HG03135 (cell line): ENCODE data around the gene CRISPLD2.

Experiments used
- ATAC-seq: cut with Tn5 transposase; IDR thresholded peaks from one replicate; pipeline ENCODE4 v1.9.1; 2021; ENCODE audit warnings: mild to moderate bottlenecking, moderate library complexity; ENCODE audit not compliant: unreplicated experiment

The CRISPLD2 gene

GRCh38 chr16:84795329-84796053 is 24.3 kb upstream of the CRISPLD2 start:
- ATAC-seq: no peak

- no peak for ATAC-seq
These were observed 19.4 kb upstream of the CRISPLD2 start for GRCh38 chr16:84800158-84800978.

GRCh38 chr16:84803146-84803545 is 16.6 kb upstream of the CRISPLD2 start:
- ATAC-seq: no peak

- no peak for ATAC-seq
These were observed 15.5 kb upstream of the CRISPLD2 start for GRCh38 chr16:84804326-84804725.

GRCh38 chr16:84806256-84806889 is 13.4 kb upstream of the CRISPLD2 start:
- no peak for ATAC-seq

GRCh38 chr16:84806890-84807258 is 12.9 kb upstream of the CRISPLD2 start:
- no peak for ATAC-seq

GRCh38 chr16:84807776-84808175 is 12.0 kb upstream of the CRISPLD2 start:
- ATAC-seq: no peak

GRCh38 chr16:84808826-84809225 is 11.0 kb upstream of the CRISPLD2 start:
- no peak for ATAC-seq

- ATAC-seq: no peak
These were observed 9.1 kb upstream of the CRISPLD2 start for GRCh38 chr16:84810518-84811273.

GRCh38 chr16:84811529-84811928 is 8.3 kb upstream of the CRISPLD2 start:
- ATAC-seq: no peak

- ATAC-seq: no peak
These were observed 6.4 kb upstream of the CRISPLD2 start for GRCh38 chr16:84813141-84813934.

GRCh38 chr16:84815462-84815861 is 4.3 kb upstream of the CRISPLD2 start:
- no peak for ATAC-seq

- no peak for ATAC-seq
These were observed 3.8 kb upstream of the CRISPLD2 start for GRCh38 chr16:84816023-84816422.

- no peak for ATAC-seq
These were observed 3.3 kb upstream of the CRISPLD2 start for GRCh38 chr16:84816485-84816884.

- no peak for ATAC-seq
These were observed 2.6 kb upstream of the CRISPLD2 start for GRCh38 chr16:84817206-84817605.

GRCh38 chr16:84817613-84818012 is 2.2 kb upstream of the CRISPLD2 start:
- ATAC-seq: no peak

- no peak for ATAC-seq
These were observed 1.7 kb upstream of the CRISPLD2 start for GRCh38 chr16:84818133-84818532.

GRCh38 chr16:84818989-84819643 is 669 bp upstream of the CRISPLD2 start:
- no peak for ATAC-seq

GRCh38 chr16:84820305-84820684 is 510 bp downstream of the CRISPLD2 start:
- ATAC-seq: no peak

- no peak for ATAC-seq
These were observed 986 bp downstream of the CRISPLD2 start for GRCh38 chr16:84820771-84821170.
